SK-N-MC (cell line): ENCODE data around the gene RAP1GAP2.

ENCODE experiments used
- EZH2 ChIP-seq: fragments of 200-600 bp; sonication (generic); IDR thresholded peaks from one replicate; pipeline ENCODE4 v1.6.1; 2017; ENCODE audit warnings: antibody characterized with exemption
- POLR2AphosphoS5 ChIP-seq: IDR thresholded peaks from 2 replicates; pipeline ENCODE4 v1.6.1; 2012; ENCODE audit warnings: mild to moderate bottlenecking, low read depth, low read length, borderline replicate concordance

GRCh38 chr17:2894782-2895181 is 98.5 kb downstream of the RAP1GAP2 start:
- TF ChIP-seq EZH2 (no peak), POLR2AphosphoS5 (no peak)
